ENCODE measurements around the gene KXD1.

GRCh38 chr19:18577365-18577914 lies 19.8 kb downstream of the KXD1 start:
- TF ChIP-seq CTCF (IDR thresholded peaks at IDR 0.05; ENCODE audit: insufficient read depth, low read length, poor library complexity, severe bottlenecking) (no peak), EZH2phosphoT487 (conservative IDR thresholded peaks at IDR 0.05; ENCODE audit: low read length) (no peak)

Measured in SU-DHL-6 (cell line).